Measurements from ENCODE around the gene DOLK. TPM values are rescaled to one million over a fixed set of nuclear protein-coding genes. Genes with fewer than 3 reads are reported as not detected.

Gene DOLK
- total and polyA plus RNA-seq, 2 experiments from 2014 or later: 30.2 to 45.0 TPM

DNA sequence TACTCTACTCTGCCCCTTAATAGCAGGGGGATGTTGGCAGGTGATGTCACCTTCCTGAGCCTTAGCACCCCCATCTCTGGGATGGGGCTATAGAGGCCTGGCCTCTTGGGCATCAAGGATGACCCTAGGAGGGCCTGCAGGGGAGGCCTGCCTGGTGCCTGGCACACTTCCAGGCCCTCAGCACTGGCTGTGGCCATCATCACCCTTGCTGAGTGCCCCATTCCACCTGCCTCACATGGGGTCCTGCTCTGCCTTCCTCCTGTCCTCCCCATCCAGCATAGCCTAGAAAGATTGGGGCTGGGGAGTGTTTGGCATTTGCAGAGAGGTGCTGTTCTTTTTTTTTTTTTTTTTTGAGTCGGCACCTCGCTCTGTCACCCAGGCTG is 44.3 kb downstream of the DOLK start:
- no peak overlapping the region for H3K4me3 ChIP-seq
- no peak overlapping the region for H2AFZ ChIP-seq
- no peaks in the 10 kb centered on the region for H3K4me1 ChIP-seq (ENCODE audit: insufficient read depth)
- no peaks in the 10 kb centered on the region for H3K36me3 ChIP-seq (replicated peaks; ENCODE audit: insufficient read depth, low read depth)
- DNase-seq (ENCODE audit: low spot score): no peak
- peaks cover 28% of the 10 kb centered on the region for H3K79me2 ChIP-seq
- no peak overlapping the region for H3K27ac ChIP-seq
- no peaks in the 10 kb centered on the region for H4K20me1 ChIP-seq (ENCODE audit: insufficient read depth, poor library complexity, severe bottlenecking)
- H3K9me3 ChIP-seq (ENCODE audit: low read depth): no peaks in the 10 kb centered on the region
- WGBS (ENCODE audit: low lambda C conversion rate, missing lambda C conversion rate): 85% methylated on average over 2 of the region's 2 CpGs
- H3K4me2 ChIP-seq: no peak overlapping the region
- TF ChIP-seq EZH2 (IDR thresholded peaks at IDR 0.05; ENCODE audit: borderline replicate concordance) (no peak), EZH2phosphoT487 (IDR thresholded peaks at IDR 0.05; ENCODE audit: low read depth, severe bottlenecking, unreplicated experiment) (no peak)
- TF ChIP-seq, protein P1, sequence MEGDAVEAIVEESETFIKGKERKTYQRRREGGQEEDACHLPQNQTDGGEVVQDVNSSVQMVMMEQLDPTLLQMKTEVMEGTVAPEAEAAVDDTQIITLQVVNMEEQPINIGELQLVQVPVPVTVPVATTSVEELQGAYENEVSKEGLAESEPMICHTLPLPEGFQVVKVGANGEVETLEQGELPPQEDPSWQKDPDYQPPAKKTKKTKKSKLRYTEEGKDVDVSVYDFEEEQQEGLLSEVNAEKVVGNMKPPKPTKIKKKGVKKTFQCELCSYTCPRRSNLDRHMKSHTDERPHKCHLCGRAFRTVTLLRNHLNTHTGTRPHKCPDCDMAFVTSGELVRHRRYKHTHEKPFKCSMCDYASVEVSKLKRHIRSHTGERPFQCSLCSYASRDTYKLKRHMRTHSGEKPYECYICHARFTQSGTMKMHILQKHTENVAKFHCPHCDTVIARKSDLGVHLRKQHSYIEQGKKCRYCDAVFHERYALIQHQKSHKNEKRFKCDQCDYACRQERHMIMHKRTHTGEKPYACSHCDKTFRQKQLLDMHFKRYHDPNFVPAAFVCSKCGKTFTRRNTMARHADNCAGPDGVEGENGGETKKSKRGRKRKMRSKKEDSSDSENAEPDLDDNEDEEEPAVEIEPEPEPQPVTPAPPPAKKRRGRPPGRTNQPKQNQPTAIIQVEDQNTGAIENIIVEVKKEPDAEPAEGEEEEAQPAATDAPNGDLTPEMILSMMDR (IDR thresholded peaks at IDR 0.05; ENCODE audit: poor library complexity): no peak
- H3K27me3 ChIP-seq: no peaks in the 10 kb centered on the region
- no peaks in the 10 kb centered on the region for H3K9me2 ChIP-seq (replicated peaks; ENCODE audit: insufficient read depth)

DNA sequence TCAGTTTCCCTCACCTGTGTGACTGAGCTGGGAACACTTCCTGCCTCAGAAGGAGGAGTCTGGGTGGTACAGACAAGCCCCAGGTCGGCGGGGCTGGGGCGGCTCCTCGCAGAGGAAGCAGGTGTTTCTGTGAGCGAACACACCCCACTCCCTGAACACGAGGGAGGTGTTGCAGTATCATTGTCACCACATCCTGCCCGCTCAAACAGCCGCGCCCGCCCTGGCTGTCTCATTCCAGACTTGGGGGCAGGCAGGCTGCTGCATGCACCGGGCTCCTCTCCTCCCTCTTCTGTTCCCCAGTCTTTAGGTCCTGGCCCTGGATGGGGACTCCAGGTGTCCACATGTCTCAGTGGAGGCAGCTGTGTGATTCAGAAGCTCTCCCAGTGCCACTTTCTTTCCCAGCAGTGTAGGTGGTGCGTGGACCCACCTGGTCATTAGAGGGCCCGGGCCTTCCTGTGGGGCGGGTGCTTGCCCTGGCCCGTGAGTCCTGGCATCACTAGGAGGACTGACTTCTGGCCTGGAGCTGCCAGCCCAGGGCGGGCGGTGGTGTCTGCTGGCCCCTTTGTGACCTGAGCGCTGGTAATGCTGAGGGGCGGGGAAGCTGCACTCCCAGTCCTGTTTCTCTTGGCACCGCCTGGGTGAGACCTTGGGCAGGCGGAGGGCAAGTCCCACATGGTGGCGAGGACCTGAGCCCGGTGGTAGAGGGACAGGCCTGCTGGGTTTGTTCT is 44.9 kb downstream of the DOLK start:
- TF ChIP-seq EZH2 (IDR thresholded peaks at IDR 0.05; ENCODE audit: borderline replicate concordance) (no peak), EZH2phosphoT487 (IDR thresholded peaks at IDR 0.05; ENCODE audit: low read depth, severe bottlenecking, unreplicated experiment) (no peak)
- TF ChIP-seq, protein P1 (IDR thresholded peaks at IDR 0.05; ENCODE audit: poor library complexity): no peak
- H3K4me3 ChIP-seq: no peak overlapping the region
- H4K20me1 ChIP-seq (ENCODE audit: insufficient read depth, poor library complexity, severe bottlenecking): no peaks in the 10 kb centered on the region
- no peak overlapping the region for H2AFZ ChIP-seq
- H3K4me2 ChIP-seq: no peak overlapping the region
- H3K79me2 ChIP-seq: peaks cover 29% of the 10 kb centered on the region
- 92% methylated on average over 23 of the region's 23 CpGs for WGBS (ENCODE audit: low lambda C conversion rate, missing lambda C conversion rate)
- no peaks in the 10 kb centered on the region for H3K9me2 ChIP-seq (replicated peaks; ENCODE audit: insufficient read depth)
- H3K27ac ChIP-seq: no peak overlapping the region
- H3K4me1 ChIP-seq (ENCODE audit: insufficient read depth): no peaks in the 10 kb centered on the region
- H3K36me3 ChIP-seq (replicated peaks; ENCODE audit: insufficient read depth, low read depth): no peaks in the 10 kb centered on the region
- no peak for DNase-seq (ENCODE audit: low spot score)
- H3K9me3 ChIP-seq (ENCODE audit: low read depth): no peaks in the 10 kb centered on the region
- no peaks in the 10 kb centered on the region for H3K27me3 ChIP-seq

DNA sequence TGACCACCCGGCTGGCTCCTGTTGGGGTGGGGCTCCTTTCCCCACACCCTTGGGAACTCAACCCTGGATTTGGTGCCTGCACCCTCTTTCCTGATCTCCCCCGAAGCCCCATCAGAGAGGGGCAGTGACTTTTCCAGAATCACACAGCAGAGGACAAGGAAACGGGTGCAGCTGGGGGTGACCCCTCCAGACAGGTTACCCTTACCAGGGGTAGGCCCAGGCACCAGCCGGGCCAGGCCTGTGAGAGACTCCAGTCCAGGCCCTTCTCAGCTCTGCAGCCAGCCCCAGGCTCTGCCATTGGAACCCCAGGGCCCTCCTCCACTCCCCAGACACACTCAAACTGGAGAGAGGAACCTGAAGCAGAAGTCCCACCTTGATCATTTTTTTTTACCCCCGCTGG is 45.6 kb downstream of the DOLK start:
- Histone ChIP-seq H3K27ac (no peak overlapping the region), H3K36me3 (replicated peaks; ENCODE audit: insufficient read depth, low read depth) (no peaks in the 10 kb centered on the region), H2AFZ (no peak overlapping the region), H3K79me2 (peaks cover 29% of the 10 kb centered on the region), H4K20me1 (ENCODE audit: insufficient read depth, poor library complexity, severe bottlenecking) (no peaks in the 10 kb centered on the region), H3K9me3 (ENCODE audit: low read depth) (no peaks in the 10 kb centered on the region), H3K4me1 (ENCODE audit: insufficient read depth) (no peaks in the 10 kb centered on the region), H3K4me3 (no peak overlapping the region), H3K4me2 (no peak overlapping the region), H3K27me3 (no peaks in the 10 kb centered on the region), H3K9me2 (replicated peaks; ENCODE audit: insufficient read depth) (no peaks in the 10 kb centered on the region)
- TF ChIP-seq, protein P1 (IDR thresholded peaks at IDR 0.05; ENCODE audit: poor library complexity): no peak
- TF ChIP-seq EZH2 (IDR thresholded peaks at IDR 0.05; ENCODE audit: borderline replicate concordance): no peak
- no peak for TF ChIP-seq EZH2phosphoT487 (IDR thresholded peaks at IDR 0.05; ENCODE audit: low read depth, severe bottlenecking, unreplicated experiment)
- no peak for DNase-seq (ENCODE audit: low spot score)
- 97% methylated on average over 5 of the region's 5 CpGs for WGBS (ENCODE audit: low lambda C conversion rate, missing lambda C conversion rate)
